Right hindlimb (tissue), 1 donor: ENCODE data around the gene LMTK3.

ENCODE experiments used
- DNase-seq: peaks from one replicate; pipeline ENCODE4 v3.0.0-alpha.2; 2018

Gene LMTK3

GRCh38 chr19:48511800-48512503, at the start of gene LMTK3:
LMTK3 (minus strand) TSS chr19:48511835; CDS start chr19:48511576, 259 bp downstream.
- no peak for DNase-seq

DNA sequence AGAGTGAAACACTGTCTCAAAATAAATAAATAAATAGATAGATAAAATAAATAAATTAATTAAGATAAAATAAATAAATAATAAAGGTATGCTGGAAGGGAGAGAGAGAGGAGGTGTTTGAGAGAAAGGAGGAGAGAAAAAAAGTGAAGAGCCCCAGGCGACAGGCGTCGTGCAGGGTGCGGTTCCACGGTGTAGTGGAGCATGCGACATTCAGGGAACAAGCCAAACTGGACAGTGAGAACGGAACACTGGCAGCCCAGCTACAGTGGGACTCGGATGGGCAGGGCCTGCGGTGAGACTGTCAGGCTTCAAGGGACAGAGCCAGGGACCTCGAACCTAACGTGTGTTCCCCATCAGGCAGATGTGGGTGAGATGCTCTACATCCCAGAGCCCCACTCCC, 49.8 kb upstream of the LMTK3 start:
- no peak for DNase-seq

- no peak for DNase-seq
These were observed 48.5 kb upstream of the LMTK3 start for GRCh38 chr19:48560095-48560530.

DNA sequence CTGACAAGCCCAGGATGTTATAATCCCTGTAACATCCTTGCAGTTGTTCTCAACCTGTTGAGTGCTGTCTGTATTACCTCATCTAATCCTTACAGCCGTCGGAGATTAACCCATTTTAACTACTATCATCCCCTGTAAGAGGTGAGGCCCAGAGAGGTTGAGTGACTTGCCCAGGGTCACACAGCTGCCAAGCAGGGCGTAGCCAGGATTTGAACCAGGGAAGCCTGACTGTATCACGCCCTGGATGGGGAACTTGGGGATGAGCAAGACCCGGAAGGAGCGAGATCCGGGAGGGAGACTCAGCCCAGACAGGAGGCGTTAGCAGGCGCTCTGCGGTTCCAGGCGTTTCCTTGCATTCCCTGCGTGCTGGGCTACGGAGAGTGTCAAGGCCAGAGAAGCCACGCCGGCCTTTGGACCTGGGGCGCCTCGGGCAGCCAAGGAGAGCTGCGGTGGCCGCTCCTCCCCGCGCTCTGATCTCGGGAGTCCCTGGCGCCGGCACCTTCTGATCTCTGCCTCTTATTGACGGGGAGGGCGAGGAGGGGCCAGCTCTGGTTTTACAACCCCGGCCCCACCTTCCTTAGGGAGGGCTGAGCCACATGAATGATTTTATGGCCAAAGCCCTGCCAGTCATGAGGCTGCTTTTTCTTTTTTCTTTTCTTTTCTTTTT, 46.5 kb upstream of the LMTK3 start:
- DNase-seq = no peak

GRCh38 chr19:48556825-48557224, 45.2 kb upstream of the LMTK3 start:
- no peak for DNase-seq

- no peak for DNase-seq
These were observed 44.5 kb upstream of the LMTK3 start for GRCh38 chr19:48556163-48556562.

DNA sequence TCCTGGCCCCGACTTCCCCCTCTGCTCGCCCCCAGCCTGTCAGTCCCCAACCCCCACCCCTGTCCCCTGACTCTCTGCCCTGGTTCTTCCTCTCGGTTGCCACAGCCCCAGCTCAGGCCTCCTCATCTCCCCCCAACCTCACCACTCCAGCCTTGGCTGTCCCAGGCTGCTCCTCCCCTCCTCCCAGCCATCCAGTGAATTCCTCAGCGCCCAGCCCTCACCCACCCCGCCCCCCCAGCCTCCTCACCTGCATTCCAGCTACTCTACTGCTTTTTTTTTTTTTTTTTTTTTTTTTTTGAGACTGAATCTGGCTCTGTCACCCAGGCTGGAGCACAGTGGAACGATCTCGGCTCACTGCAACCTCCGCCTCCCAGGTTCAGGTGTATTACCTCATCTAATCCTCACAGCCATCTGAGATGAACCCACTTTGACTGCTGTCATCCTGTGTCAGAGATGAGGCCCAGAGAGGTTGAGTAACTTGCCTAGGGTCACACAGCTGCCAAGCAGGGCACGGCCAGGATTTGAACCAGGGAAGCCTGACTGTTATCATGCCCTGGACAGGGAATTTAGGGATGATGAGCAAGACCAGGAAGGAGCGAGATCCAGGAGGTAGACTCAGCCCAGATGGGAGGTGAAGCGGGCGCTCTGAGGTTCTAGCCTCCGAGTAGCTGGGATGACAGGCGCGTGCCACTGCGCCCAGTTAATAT, 42.9 kb upstream of the LMTK3 start:
- DNase-seq = no peak

DNA sequence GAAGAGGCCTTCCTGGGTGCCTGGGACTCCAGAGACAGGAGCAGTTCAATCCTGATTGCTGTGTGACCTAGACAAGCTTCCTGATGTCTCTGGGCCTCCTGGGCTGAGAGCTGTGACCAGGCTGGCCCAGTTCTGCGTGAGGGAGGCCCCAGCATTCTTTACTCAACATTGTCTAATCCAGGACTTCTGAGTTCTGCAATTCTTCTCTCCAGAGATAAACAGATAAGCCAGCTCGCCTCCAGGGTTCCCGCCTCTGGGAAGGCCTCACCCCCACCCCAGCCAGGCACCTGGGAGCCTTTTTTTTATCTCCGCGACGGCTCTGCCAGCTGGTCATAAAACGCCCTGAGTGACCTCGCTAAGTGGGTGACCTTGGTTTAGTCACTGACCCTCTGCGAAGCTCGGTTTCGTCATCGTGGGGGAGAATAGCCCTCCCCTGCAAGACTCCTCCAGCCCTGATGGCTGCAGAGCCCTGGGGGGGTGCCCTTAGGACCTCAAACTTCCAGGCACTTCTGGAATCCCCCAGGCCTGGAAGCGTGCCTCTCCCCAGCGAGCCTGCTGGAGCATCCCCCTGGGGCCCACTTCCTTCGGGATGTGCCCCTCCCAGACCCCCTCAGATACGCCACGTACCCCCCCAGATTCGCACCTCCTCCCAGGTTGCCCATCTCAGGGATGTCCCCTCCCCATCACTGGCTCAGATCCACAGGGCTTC, 42.2 kb upstream of the LMTK3 start:
- DNase-seq = no peak

GRCh38 chr19:48552406-48553322, 41.0 kb upstream of the LMTK3 start:
- no peak for DNase-seq

DNA sequence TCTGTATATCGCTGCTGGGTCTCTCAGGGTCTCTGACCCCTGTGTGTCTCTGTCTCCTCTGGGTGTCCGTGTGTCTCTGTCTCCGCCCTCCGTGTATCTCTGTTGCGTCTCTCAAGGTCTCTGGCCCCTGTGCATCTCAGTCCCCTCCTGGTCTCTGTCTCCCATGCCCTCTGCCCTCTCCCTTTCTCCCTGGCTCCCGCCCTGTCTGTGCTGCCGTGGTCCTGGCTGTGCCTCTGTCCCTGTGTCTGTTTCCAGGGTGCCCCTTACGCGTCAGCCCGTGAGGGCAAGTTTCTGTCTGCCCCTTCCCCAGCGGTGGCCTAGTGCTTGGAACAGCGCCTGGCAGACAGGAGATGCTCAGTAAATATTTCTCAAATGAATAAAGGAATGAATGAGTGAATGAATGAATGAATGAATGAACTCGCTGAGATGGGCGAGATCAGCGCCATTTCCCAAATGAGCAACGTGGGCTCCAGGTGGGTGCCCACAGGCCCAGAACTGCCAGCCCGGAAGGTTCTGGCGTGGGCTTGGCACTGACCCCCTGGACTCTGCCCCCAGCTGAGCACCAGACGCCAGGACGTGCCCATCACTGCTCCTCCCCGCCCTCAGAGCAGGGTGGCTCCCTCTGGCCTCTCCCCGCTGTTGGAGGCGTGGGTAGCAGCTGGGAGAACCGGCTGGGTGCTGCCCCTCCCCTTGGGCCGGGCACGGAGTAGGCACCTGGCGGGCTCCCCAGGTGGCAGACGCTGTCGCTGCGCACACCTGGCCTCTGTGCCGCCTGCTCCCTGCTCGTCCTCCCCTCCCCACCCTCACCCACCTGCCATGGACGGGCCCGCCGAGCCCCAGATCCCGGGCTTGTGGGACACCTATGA, 40.0 kb upstream of the LMTK3 start, which contains the start of gene SULT2B1:
TSS of gene SULT2B1 (plus strand) at position 736 of the 866 bp plus-strand sequence. CDS start at position 817, 81 bp downstream.
- DNase-seq = no peak

DNA sequence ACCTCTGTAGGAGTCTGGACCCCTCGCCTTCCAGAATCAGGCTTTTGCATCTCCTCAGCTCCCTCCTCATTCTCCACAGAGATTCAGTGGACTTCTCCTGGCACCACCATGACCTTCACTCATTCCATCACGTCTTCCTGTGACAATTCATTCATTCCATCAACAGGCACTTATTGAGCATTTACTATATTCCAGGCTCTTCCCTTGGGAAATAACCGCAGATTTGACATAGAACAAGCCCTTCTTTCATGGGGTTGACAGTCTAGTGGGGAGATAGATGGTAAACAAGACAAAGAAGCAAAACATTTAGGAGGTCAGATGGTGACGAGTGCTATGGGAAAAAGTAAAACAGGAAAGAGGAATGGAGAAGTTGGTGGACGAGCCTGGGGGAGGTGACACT, 37.7 kb upstream of the LMTK3 start:
- no peak for DNase-seq

GRCh38 chr19:48548253-48548911, 36.7 kb upstream of the LMTK3 start:
- DNase-seq = no peak

DNA sequence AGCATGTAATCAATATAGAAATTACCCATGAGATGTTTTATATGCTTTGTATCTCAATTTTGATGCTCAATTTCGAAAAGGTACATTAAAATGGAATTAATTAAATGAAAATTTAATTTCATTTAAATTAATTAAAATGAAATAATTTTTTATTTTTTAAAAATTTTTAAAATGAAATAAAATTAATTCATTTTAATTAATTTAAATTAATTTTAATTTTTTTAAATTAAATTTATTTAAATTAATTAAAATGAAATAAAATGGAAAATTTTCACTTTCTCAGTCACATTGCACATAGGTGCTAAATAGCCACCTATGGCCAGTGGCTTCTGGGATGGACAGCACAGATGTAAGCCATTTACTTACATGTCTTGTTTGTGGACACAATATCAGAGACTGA, 36.1 kb upstream of the LMTK3 start:
- no peak for DNase-seq

GRCh38 chr19:48544856-48545750, 33.5 kb upstream of the LMTK3 start:
- DNase-seq = no peak

DNA sequence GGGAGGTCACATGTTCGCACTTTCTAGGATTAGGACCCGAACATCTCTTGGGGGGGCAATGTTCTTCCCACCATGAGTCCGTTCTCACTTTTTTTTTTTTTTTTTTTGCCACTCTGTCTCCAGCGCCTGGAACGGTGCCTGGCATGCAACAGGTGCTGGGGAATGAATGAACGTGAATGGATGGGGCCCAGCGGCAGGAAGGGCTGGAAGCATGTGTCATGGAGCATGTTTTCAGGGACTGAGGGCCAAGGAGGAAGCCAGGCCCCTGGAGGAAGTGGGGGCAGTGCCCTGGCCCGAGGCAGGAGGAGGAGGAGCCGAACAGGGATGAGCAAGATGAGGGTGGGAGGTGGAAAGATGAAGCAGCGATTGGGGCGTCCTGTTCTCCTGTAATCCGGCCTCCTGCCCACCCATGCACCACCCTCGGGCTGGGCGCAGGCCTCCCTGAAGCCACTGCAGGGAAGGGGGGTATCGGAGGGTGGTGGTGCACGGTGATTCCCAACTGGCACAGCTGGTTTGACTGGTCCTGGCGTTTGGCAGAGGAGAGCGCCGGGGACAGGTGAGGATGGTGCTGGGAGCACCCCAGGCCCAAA, 31.6 kb upstream of the LMTK3 start:
- peak; percentile 48 for DNase-seq

- DNase-seq = no peak
These were observed 30.2 kb upstream of the LMTK3 start for GRCh38 chr19:48541813-48542212.

- DNase-seq = no peak
These were observed 28.5 kb upstream of the LMTK3 start for GRCh38 chr19:48540110-48540509.

- no peak for DNase-seq
These were observed 28.0 kb upstream of the LMTK3 start for GRCh38 chr19:48539503-48540096.
